Midbrain (tissue), 1 donor: Measurements from ENCODE around the gene UBE2R2.
"Not testable (repeated sequence)": the region's sequence is repeated elsewhere in the genome, so short reads cannot be mapped to it uniquely, and the experiment has no call there.

Experiments used
- DNase-seq: peaks from one replicate; lab custom pipeline; 2025; lab: John Stamatoyannopoulos, UW

The UBE2R2 gene

GRCh38 chr9:33799928-33800704, 16.8 kb upstream of the UBE2R2 start:
- no peak for DNase-seq

- no peak for DNase-seq
These were observed 16.1 kb upstream of the UBE2R2 start for GRCh38 chr9:33800886-33801285.

GRCh38 chr9:33801943-33802500, 14.9 kb upstream of the UBE2R2 start:
- DNase-seq, result not testable (repeated sequence)

GRCh38 chr9:33804196-33804595, 12.8 kb upstream of the UBE2R2 start:
- not testable (repeated sequence) for DNase-seq

- not testable (repeated sequence) for DNase-seq
These were observed 9.8 kb upstream of the UBE2R2 start for GRCh38 chr9:33807156-33807555.

GRCh38 chr9:33808979-33809322, 8.0 kb upstream of the UBE2R2 start:
- DNase-seq, result not testable (repeated sequence)

GRCh38 chr9:33809506-33809905, 7.5 kb upstream of the UBE2R2 start:
- no peak for DNase-seq

- peak; percentile 77 for DNase-seq
These were observed 3.0 kb upstream of the UBE2R2 start for GRCh38 chr9:33813712-33814641.

GRCh38 chr9:33815781-33816180, 1.2 kb upstream of the UBE2R2 start:
- DNase-seq, result no peak

- DNase-seq, result peak; percentile 70
These were observed 587 bp downstream of the UBE2R2 start for GRCh38 chr9:33817327-33818166.

- DNase-seq, result no peak
These were observed 1.3 kb downstream of the UBE2R2 start for GRCh38 chr9:33818167-33818846.

- DNase-seq, result no peak
These were observed 2.0 kb downstream of the UBE2R2 start for GRCh38 chr9:33818847-33819500.

- peak; percentile 46 for DNase-seq
These were observed 3.3 kb downstream of the UBE2R2 start for GRCh38 chr9:33820231-33820745.

- no peak for DNase-seq
These were observed 6.8 kb downstream of the UBE2R2 start for GRCh38 chr9:33823801-33824200.

- not testable (repeated sequence) for DNase-seq
These were observed 10.3 kb downstream of the UBE2R2 start for GRCh38 chr9:33827285-33827684.

GRCh38 chr9:33829641-33830230, 12.8 kb downstream of the UBE2R2 start:
- not testable (repeated sequence) for DNase-seq

GRCh38 chr9:33835625-33836260, 18.8 kb downstream of the UBE2R2 start:
- no peak for DNase-seq

- not testable (repeated sequence) for DNase-seq
These were observed 19.3 kb downstream of the UBE2R2 start for GRCh38 chr9:33836261-33836660.

- no peak for DNase-seq
These were observed 20.2 kb downstream of the UBE2R2 start for GRCh38 chr9:33837138-33837537.
